ENCODE measurements around the gene NOX4. TPM values are rescaled to one million over a fixed set of nuclear protein-coding genes. Genes with fewer than 3 reads are reported as not detected.
"Not testable (repeated sequence)": the region's sequence is repeated elsewhere in the genome, so short reads cannot be mapped to it uniquely, and the experiment has no call there.

Gene NOX4
- total and polyA plus RNA-seq, 4 experiments from 2014 or later = not detected

GRCh38 chr11:89441606-89442005, 49.6 kb downstream of the NOX4 start:
- Mint-ChIP-seq H3K36me3 (no peaks in the 10 kb centered on the region), H3K27ac (no peak overlapping the region), H3K4me1 (no peaks in the 10 kb centered on the region), H3K27me3 (peaks cover 0 to 1% of the 10 kb centered on the region in 2 donors), H3K9me3 (peaks cover 0 to 6% (median 3%) of the 10 kb centered on the region in 8 donors), H3K4me3 (no peak overlapping the region)
- Histone ChIP-seq H3K4me1 (ENCODE audit: insufficient read depth, low read length) (no peaks in the 10 kb centered on the region), H3K36me3 (ENCODE audit: insufficient read depth, low read length) (no peaks in the 10 kb centered on the region), H3K9me3 (ENCODE audit: control insufficient read depth in 1 of 2, low read length in 2 of 2) (no peaks in the 10 kb centered on the region), H3K27me3 (ENCODE audit: insufficient read depth, low read length) (no peaks in the 10 kb centered on the region), H3K4me3 (ENCODE audit: low read length in 2 of 2) (no peak overlapping the region), H3K27ac (ENCODE audit: low read depth, low read length) (no peak overlapping the region)
- DNase-seq = no peak
- intact Hi-C loops (cut with micrococcal nuclease) = no loop called here
- CTCF ChIA-PET (ENCODE audit: partially characterized antibody) = no interaction called here
- POLR2A ChIA-PET (ENCODE audit: partially characterized antibody) = no interaction called here

GRCh38 chr11:89437317-89437716, 53.9 kb downstream of the NOX4 start:
- Histone ChIP-seq H3K36me3 (ENCODE audit: insufficient read depth, low read length) (no peaks in the 10 kb centered on the region), H3K4me1 (ENCODE audit: insufficient read depth, low read length) (no peaks in the 10 kb centered on the region), H3K27ac (ENCODE audit: low read depth, low read length) (no peak overlapping the region), H3K27me3 (ENCODE audit: insufficient read depth, low read length) (no peaks in the 10 kb centered on the region), H3K4me3 (ENCODE audit: low read length in 2 of 2) (no peak overlapping the region), H3K9me3 (ENCODE audit: control insufficient read depth in 1 of 2, low read length in 2 of 2) (no peaks in the 10 kb centered on the region)
- POLR2A ChIA-PET (ENCODE audit: partially characterized antibody) = no interaction called here
- Mint-ChIP-seq H3K27me3 (peaks cover 0 to 1% of the 10 kb centered on the region in 2 donors), H3K4me3 (no peak overlapping the region), H3K27ac (no peak overlapping the region), H3K4me1 (no peaks in the 10 kb centered on the region), H3K36me3 (no peaks in the 10 kb centered on the region), H3K9me3 (peaks cover 0 to 4% (median 0%) of the 10 kb centered on the region in 8 donors)
- intact Hi-C loops (cut with micrococcal nuclease) = no loop called here
- no peak for DNase-seq
- CTCF ChIA-PET (ENCODE audit: partially characterized antibody) = no interaction called here

- no peaks in the 10 kb centered on the region for H3K27me3 Mint-ChIP-seq
- ChIA-PET CTCF (ENCODE audit: partially characterized antibody) (no interaction called here), POLR2A (ENCODE audit: partially characterized antibody) (no interaction called here)
- no peak overlapping the region for H3K4me3 ChIP-seq (ENCODE audit: low read length in 2 of 2)
- H3K27ac Mint-ChIP-seq = no peak overlapping the region
- H3K27ac ChIP-seq (ENCODE audit: low read depth, low read length) = no peak overlapping the region
- DNase-seq = no peak
- H3K36me3 ChIP-seq (ENCODE audit: insufficient read depth, low read length) = no peaks in the 10 kb centered on the region
- no peaks in the 10 kb centered on the region for H3K9me3 Mint-ChIP-seq
- H3K4me3 Mint-ChIP-seq = no peak overlapping the region
- no peaks in the 10 kb centered on the region for H3K9me3 ChIP-seq (ENCODE audit: control insufficient read depth in 1 of 2, low read length in 2 of 2)
- no peaks in the 10 kb centered on the region for H3K4me1 ChIP-seq (ENCODE audit: insufficient read depth, low read length)
- no peaks in the 10 kb centered on the region for H3K36me3 Mint-ChIP-seq
- no peaks in the 10 kb centered on the region for H3K4me1 Mint-ChIP-seq
- no peaks in the 10 kb centered on the region for H3K27me3 ChIP-seq (ENCODE audit: insufficient read depth, low read length)
- intact Hi-C loops (cut with micrococcal nuclease) = no loop called here
These were observed 55.1 kb downstream of the NOX4 start for GRCh38 chr11:89436071-89436470.

GRCh38 chr11:89433278-89433677, 57.9 kb downstream of the NOX4 start:
- Mint-ChIP-seq H3K4me3 (no peak overlapping the region), H3K27me3 (no peaks in the 10 kb centered on the region), H3K9me3 (peaks cover 0 to 6% (median 1%) of the 10 kb centered on the region in 8 donors), H3K4me1 (no peaks in the 10 kb centered on the region), H3K27ac (no peak overlapping the region), H3K36me3 (no peaks in the 10 kb centered on the region)
- Histone ChIP-seq H3K4me3 (ENCODE audit: low read length in 2 of 2) (no peak overlapping the region), H3K27me3 (ENCODE audit: insufficient read depth, low read length) (no peaks in the 10 kb centered on the region), H3K36me3 (ENCODE audit: insufficient read depth, low read length) (no peaks in the 10 kb centered on the region), H3K27ac (ENCODE audit: low read depth, low read length) (no peak overlapping the region), H3K4me1 (ENCODE audit: insufficient read depth, low read length) (no peaks in the 10 kb centered on the region), H3K9me3 (ENCODE audit: control insufficient read depth in 1 of 2, low read length in 2 of 2) (no peaks in the 10 kb centered on the region)
- intact Hi-C loops (cut with micrococcal nuclease) = no loop called here
- ChIA-PET CTCF (ENCODE audit: partially characterized antibody) (no interaction called here), POLR2A (ENCODE audit: partially characterized antibody) (no interaction called here)
- DNase-seq = no peak

- H3K4me3 ChIP-seq (ENCODE audit: low read length in 2 of 2); H3K27me3 ChIP-seq (ENCODE audit: insufficient read depth, low read length); H3K36me3 Mint-ChIP-seq; POLR2A ChIA-PET (ENCODE audit: partially characterized antibody); intact Hi-C loops (cut with micrococcal nuclease); H3K4me1 ChIP-seq (ENCODE audit: insufficient read depth, low read length); H3K4me3 Mint-ChIP-seq; CTCF ChIA-PET (ENCODE audit: partially characterized antibody); H3K9me3 ChIP-seq (ENCODE audit: control insufficient read depth in 1 of 2, low read length in 2 of 2); H3K27ac Mint-ChIP-seq; H3K9me3 Mint-ChIP-seq; H3K4me1 Mint-ChIP-seq; DNase-seq; H3K27ac ChIP-seq (ENCODE audit: low read depth, low read length); H3K27me3 Mint-ChIP-seq; H3K36me3 ChIP-seq (ENCODE audit: insufficient read depth, low read length): not testable (repeated sequence)
These were observed 59.0 kb downstream of the NOX4 start for GRCh38 chr11:89432182-89432581.

- H3K27me3 ChIP-seq (ENCODE audit: insufficient read depth, low read length); H3K4me1 ChIP-seq (ENCODE audit: insufficient read depth, low read length); DNase-seq; H3K4me1 Mint-ChIP-seq; H3K4me3 Mint-ChIP-seq; H3K36me3 Mint-ChIP-seq; H3K36me3 ChIP-seq (ENCODE audit: insufficient read depth, low read length); H3K9me3 ChIP-seq (ENCODE audit: control insufficient read depth in 1 of 2, low read length in 2 of 2); H3K27ac Mint-ChIP-seq; H3K27me3 Mint-ChIP-seq; POLR2A ChIA-PET (ENCODE audit: partially characterized antibody); intact Hi-C loops (cut with micrococcal nuclease); CTCF ChIA-PET (ENCODE audit: partially characterized antibody); H3K27ac ChIP-seq (ENCODE audit: low read depth, low read length); H3K4me3 ChIP-seq (ENCODE audit: low read length in 2 of 2): not testable (repeated sequence)
- H3K9me3 Mint-ChIP-seq = peaks cover 0 to 13% (median 3%) of the 10 kb centered on the region in 8 donors
These were observed 64.7 kb downstream of the NOX4 start for GRCh38 chr11:89426501-89426900.

GRCh38 chr11:89421718-89422117, 69.5 kb downstream of the NOX4 start:
- Histone ChIP-seq H3K27ac (ENCODE audit: low read depth, low read length) (no peak overlapping the region), H3K9me3 (ENCODE audit: control insufficient read depth in 1 of 2, low read length in 2 of 2) (no peaks in the 10 kb centered on the region), H3K4me3 (ENCODE audit: low read length in 2 of 2) (no peak overlapping the region), H3K36me3 (ENCODE audit: insufficient read depth, low read length) (no peaks in the 10 kb centered on the region), H3K4me1 (ENCODE audit: insufficient read depth, low read length) (no peaks in the 10 kb centered on the region), H3K27me3 (ENCODE audit: insufficient read depth, low read length) (no peaks in the 10 kb centered on the region)
- ChIA-PET POLR2A (ENCODE audit: partially characterized antibody) (no interaction called here), CTCF (ENCODE audit: partially characterized antibody) (no interaction called here)
- H3K36me3 Mint-ChIP-seq = no peaks in the 10 kb centered on the region
- H3K4me3 Mint-ChIP-seq = no peak overlapping the region
- intact Hi-C loops (cut with micrococcal nuclease) = no loop called here
- H3K27ac Mint-ChIP-seq = no peak overlapping the region
- H3K4me1 Mint-ChIP-seq = no peaks in the 10 kb centered on the region
- peaks cover 0 to 3% (median 0%) of the 10 kb centered on the region in 8 donors for H3K9me3 Mint-ChIP-seq
- DNase-seq = no peak
- no peaks in the 10 kb centered on the region for H3K27me3 Mint-ChIP-seq

- Histone ChIP-seq H3K4me3 (ENCODE audit: low read length in 2 of 2) (no peak overlapping the region), H3K27ac (ENCODE audit: low read depth, low read length) (no peak overlapping the region), H3K4me1 (ENCODE audit: insufficient read depth, low read length) (no peaks in the 10 kb centered on the region), H3K27me3 (ENCODE audit: insufficient read depth, low read length) (no peaks in the 10 kb centered on the region), H3K36me3 (ENCODE audit: insufficient read depth, low read length) (no peaks in the 10 kb centered on the region), H3K9me3 (ENCODE audit: control insufficient read depth in 1 of 2, low read length in 2 of 2) (no peaks in the 10 kb centered on the region)
- no peaks in the 10 kb centered on the region for H3K4me1 Mint-ChIP-seq
- intact Hi-C loops (cut with micrococcal nuclease) = no loop called here
- CTCF ChIA-PET (ENCODE audit: partially characterized antibody) = no interaction called here
- H3K27me3 Mint-ChIP-seq = no peaks in the 10 kb centered on the region
- no peaks in the 10 kb centered on the region for H3K36me3 Mint-ChIP-seq
- H3K27ac Mint-ChIP-seq = no peak overlapping the region
- no peak overlapping the region for H3K4me3 Mint-ChIP-seq
- no peak for DNase-seq
- POLR2A ChIA-PET (ENCODE audit: partially characterized antibody) = no interaction called here
- H3K9me3 Mint-ChIP-seq = no peaks in the 10 kb centered on the region
These were observed 70.2 kb downstream of the NOX4 start for GRCh38 chr11:89420981-89421380.

Data from CD4-positive, alpha-beta memory T cell (primary cell).